DMS153 treated with DMSO at 0.1 percent for 48 hours (cell line): Measurements from ENCODE around the gene RDH13.
"Not testable (repeated sequence)": the region's sequence is repeated elsewhere in the genome, so short reads cannot be mapped to it uniquely, and the experiment has no call there.

Experiments used
- DNase-seq: peaks from one replicate; lab custom pipeline; 2025; ENCODE audit not compliant: unreplicated experiment; lab: John Stamatoyannopoulos, UW

Gene RDH13, protein sequence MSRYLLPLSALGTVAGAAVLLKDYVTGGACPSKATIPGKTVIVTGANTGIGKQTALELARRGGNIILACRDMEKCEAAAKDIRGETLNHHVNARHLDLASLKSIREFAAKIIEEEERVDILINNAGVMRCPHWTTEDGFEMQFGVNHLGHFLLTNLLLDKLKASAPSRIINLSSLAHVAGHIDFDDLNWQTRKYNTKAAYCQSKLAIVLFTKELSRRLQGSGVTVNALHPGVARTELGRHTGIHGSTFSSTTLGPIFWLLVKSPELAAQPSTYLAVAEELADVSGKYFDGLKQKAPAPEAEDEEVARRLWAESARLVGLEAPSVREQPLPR

DNA sequence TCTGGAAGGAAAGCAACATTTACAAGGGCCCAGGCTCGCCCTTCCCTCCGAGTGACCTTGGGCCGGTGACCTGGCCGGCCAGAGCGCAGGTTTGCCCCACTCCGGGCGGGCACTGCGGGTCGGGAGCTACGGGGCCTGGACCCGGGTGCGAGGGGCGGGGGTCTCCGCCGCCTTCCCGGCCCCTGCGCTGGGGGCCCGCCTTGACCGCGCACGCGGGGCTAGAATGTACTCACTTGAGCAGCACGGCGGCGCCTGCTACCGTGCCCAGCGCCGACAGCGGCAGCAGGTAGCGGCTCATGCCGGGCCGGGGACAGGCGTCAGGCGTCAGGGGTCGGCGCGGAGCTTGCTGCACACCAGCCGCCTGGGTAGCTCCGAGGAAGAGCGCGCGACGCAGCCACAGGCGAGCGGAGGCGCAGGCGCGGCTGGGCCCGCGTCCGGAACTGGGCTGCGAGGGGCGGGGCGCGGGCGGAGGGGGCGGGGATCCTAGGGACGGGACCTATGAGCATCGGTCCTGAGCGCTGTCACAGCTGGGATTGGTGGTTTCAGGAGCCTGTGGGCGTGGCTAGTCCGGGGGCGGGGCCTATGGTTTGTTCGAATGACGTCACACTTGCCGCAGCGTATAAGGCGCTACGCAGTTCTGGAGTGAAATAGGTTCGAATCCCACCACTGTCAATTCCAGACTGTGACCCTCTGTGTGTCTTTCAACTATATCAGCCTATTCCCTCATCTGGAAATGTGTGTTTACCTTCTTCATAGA is at the start of gene RDH13:
Gene RDH13, minus strand, starts transcription at position 414 of the 757 bp plus-strand sequence. Its CDS starts 116 bp downstream, at position 298.
- peak; percentile 88 for DNase-seq

DNA sequence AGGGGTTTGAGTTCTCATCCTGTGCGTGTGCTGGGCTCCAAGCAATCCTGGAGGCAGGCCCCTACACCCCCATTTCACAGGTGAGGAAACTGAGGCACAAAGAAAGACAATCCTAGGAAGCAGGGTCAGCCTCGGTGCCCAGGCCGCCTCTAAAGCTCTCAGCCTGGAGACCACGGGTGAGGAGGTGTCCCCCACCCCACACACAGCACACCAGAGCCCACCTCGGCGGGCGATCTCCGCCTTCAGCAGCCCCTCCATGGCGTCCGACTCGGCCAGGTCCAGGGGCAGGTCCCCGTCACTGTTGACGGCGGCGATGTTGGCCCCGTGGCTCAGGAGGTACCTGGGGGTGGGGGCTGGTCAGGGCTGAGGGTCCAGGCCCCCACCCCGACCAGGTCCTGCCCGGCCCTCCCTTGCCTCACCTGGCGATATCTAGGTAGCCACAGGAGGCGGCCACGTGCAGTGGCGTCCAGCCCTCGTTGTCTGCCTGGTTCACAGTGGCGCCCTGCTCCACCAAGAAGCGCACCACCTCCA is 49.4 kb upstream of the RDH13 start:
- no peak for DNase-seq

DNA sequence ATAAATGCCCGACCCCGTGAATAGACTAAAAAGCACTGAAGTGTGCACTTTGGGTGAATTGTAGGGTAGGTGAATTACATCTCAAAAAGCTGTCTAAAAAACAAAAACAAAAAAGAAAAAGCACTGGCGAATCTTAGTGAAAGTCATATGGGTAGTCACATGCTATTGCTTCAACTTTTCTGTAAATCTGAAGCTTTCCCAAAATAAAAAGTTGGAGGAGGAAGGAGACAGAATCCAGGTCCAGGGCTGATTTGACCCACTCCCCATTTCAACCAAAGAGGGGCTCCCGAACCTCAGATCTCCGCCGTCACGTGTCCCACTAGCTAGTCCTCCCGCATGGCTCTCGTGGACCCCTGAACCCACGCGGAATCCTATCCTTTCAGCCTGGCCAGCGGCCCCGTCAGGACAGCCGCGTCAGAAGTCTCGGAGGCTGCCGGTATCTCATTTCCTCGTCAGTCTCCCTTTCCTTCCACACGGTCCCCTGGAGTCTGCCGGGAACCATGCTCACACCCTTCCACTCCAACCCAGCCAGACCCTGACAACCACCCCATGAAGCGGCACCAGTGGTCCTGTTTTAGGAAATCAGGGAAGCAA is 48.4 kb upstream of the RDH13 start:
- no peak for DNase-seq

DNA sequence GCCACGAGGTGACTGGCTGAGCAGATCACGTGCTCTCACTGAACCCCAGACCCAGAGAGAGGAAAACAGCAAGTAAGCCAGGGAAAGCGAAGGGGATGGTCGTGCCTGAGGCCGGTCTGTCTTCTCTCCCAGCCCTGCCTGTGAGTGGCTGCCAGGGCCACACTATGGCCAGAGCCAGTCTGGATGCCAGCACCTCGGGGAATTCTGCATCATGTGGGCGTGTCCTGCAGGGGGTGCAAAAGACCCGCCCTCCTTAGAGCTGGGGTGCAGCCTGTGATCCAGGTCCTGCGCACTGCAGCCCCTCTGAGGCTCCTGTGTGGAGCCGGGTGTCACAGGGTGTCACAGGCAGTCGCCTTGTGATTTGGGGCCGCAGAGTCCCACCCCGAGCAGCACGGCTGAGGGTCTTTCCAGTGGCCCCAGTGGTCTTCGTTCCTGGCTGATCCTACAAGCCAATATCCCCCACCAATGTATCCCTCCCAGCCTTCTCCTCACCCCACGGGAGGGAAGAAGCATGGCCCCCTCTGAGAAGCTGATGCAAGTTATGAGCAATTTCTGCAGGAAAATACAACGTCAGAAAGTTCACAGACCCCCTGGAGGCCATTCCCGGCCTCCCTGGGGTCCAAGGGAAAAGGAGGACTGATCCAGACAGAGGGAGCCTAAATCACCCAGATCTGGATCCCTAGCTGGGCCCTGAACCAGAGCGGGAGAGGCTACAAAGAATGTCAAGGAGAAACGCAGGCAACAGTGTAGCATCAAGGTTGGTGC is 46.8 kb upstream of the RDH13 start:
- DNase-seq = no peak

DNA sequence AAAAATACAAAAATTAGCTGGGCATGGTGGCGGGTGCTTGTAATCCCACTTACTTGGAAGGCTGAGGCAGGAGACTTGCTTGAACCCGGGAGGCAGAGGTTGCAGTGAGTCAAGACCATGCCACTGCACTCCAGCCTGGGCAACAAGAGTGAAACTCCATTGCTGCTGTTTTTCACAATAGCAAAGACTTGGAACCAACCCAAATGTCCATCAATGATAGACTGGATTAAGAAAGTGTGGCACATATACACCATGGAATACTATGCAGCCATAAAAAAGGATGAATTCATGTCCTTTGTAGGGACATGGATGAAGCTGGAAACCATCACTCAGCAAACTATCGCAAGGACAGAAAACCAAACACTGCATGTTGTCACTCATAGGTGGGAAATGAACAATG is 44.3 kb upstream of the RDH13 start:
- not testable (repeated sequence) for DNase-seq

DNA sequence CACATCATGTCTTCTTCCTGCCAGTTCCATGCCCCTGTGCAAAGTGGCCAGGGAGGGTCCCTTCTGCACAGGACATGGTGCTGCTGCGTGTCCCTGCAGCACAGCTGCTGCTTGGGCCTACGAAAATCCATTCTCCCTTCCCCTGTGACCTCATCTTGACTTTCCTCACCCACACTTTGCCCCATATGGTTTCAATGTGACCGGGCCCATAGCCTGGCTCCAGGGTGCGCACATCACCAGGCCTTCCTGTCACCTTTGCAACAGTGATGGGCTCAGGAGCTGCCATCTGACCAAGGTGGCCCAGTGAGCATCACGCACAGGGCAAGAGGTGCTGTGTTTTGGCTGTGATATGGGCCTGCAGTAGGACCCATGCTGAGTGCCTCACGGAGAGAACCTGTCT is 43.6 kb upstream of the RDH13 start:
- DNase-seq = no peak

DNA sequence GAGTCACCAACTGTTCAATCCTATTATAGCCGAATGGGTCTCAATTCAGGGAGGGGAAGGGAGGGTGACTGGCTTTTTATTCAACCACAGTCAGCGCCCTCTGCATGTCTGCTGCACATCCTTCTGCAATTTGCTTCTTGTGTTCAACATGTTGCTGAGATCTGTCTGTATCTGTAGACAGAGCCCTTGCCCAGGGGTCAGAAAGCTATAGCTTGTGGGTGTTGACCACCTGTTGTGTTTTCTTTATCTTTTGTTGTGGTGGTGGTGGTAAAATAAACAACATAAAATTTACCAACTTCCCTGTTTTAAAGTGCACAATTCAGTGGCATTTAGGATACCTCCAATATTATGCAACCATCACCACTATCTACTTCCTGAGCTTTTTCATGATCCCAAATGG is 42.3 kb upstream of the RDH13 start:
- DNase-seq = no peak

DNA sequence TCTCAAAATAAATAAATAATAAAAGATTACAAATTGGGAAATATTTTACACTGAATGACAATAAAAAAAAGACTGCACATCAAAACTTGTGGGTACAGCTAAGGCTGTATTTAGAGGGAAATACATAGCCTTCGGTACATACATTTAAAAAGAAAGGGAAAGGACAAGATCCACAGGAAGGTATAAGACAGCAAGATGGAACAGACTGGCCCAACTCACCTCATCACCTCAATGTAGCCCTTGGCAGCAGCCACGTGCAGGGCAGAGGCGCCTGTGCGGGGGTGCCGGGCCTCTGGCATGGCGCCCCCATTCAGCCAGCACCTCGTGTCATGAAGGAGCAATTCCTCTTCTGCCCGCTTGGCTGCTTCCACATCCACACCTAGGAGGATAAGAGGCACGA is 40.2 kb upstream of the RDH13 start:
- no peak for DNase-seq

DNA sequence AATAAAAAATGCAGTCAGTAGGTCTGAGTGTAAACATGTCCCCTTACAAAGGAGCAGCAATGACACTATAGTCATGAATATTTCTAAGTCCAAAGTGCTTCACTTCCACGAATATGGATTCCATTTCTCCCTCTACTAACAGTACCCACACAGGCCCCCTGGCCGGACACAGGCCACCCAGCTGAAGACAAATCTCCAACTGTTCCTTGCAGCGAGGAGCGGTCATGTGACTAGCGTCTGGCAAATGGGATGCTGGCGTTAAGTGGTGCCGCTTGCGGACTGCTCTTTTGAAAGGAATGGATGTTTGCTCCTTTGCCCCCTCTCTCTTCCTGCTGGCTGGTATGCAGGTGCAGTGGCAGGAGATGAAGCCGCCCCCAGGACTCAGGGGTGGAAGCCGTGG is 38.3 kb upstream of the RDH13 start:
- DNase-seq = no peak

DNA sequence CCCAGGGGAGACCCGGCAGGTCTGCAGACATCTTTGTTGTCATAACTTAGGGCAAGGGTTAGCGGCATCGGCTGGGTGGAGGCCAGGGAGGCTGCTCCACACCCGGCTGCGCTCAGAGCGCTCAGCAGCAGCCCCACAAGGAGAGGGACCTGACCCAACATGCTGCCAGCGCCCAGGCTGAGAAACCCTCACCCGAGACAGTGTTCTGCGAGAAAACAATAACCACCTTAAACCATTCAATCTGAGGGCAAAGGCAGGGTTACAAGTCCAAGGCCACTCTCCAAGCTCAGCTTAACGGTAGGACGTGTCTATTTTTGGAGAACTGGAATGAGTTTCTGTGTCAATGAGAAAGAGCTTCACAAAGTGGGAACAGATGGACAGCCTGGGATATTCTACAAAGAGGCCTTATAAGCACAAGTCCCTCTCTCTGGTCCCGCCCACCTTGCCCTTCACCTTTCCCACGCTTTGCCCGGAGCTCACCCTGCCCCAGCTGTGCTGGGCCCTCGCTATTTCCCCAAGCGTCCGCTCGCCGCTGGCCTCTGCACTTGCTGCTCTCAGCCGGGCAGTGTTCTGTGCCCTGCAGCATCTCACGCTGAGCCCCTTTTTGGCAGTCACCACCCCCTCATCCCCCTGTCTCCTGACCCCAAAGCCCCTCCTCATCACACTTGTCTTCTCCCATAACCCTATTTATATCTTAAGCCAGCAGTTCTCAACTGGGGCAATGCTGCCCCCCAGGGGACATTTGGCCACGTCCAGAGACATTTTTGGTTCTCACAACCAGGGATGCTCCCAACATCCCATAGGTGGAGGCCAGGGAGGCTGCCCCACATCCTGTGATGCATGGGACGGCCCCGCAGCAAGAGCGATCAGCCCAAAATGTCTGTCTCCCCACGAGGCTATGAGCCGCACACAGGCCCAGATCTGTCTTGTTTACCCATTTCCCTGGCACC is 36.9 kb upstream of the RDH13 start:
- no peak for DNase-seq

DNA sequence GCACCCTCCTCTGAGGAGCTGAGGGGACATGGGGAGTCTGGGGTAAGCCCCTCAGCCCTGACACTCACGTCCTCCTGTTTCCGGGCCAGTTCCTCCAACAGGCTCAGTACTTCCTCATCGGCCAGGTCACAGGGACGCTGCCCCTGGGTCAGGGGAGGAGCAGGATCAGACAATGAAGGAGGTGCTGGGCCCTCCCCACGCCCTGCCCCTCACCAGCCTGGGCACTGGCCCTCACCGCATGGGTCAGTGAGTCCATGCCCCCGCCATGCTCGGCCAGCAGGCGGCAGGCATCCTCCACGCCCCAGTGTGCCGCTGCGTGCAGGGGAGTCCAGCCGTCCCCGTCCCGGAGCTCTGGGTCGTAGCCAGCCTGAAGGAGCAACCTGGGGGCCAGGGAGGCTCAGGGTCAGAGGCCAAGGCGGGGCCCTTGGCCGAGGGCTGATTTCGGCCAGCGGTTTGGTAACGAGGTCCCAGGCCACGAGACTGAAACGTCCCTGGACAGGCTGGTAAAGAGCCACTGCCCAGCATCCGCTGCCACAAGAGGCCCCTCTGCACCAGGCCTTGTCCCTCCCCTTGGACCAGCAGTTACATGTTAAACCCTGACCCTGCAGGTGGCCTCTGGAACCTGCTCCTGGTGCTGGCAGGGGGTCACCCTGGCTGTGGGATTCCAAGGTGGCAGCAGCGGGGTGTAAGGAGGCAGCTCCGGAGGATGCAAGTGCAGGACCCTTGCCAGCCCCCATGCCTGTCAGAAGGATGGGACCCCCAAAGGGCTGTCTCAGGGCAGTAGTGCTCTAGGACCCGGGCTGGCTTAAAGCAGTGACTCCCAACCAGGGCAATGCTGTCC is 36.0 kb upstream of the RDH13 start:
- no peak for DNase-seq

DNA sequence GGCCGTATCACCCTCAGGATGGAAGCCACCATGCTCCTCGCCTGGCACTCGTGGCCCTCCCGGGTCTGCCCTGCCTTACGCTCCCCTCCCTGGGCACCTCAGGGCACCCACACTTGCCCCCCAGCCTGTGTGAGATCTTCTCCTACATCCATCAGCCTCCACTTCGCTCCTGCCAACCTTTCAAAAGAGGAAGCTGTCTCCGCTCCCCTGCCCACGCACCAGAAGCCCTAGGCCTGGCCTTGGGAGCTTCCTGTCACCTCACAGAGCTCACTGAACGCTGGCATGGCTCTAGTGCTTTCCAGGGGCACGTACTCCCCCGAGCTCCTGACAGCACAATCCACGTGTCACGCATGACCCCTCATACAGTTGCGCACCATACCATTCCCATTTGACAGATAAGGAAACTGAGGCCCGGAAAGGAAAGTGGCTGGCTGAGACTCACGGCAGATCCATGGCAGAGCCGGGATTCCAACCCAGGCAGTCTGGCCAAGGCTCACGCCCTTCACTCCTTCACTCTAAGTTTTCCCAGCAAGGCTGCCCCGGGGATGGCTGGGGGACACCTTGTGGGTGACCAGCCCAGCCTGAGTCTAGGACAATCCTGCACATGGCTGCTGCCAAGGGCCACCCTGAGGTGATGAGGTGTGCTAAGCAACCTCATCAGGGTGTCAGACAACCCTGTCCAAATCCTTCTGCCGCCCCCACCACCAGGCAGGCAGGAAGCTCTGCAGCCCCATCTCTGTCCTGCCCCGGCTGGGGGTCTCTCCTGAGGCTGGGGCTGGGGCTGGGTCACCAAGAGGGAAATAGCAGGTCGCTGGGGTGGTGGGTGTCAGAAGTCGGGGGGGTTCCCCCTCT is 35.1 kb upstream of the RDH13 start:
- no peak for DNase-seq

DNA sequence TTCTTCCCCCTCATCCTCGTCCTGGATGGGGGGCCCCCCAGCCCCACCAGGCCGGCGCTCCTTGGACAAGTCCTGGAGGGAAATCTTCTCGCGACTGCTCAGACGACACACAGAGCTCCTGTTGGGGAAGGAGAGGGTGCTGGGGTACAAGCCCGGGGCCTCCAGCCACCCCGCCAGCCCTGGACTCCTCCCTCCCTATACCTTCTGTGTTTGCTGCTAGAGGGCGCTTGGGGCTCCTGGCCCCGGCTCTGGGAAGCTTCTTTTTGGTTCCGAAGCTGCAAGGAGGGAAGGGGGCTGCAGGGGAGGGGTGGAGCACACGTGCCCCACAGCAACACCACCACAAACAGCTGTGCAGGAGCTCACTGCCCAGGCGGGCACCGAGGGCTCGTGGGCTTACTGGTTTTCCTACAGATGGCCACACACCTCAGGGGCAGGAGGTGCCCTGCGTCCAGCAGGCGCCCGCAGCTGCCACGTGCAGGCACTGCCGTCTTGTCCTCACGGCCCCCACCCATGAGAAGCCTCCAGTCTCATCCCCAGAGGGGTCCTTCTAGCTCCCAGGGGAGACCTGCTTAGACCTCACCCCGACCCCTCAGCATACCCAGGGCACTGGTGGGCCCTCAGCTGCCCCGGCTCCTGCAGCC is 33.2 kb upstream of the RDH13 start:
- no peak for DNase-seq

DNA sequence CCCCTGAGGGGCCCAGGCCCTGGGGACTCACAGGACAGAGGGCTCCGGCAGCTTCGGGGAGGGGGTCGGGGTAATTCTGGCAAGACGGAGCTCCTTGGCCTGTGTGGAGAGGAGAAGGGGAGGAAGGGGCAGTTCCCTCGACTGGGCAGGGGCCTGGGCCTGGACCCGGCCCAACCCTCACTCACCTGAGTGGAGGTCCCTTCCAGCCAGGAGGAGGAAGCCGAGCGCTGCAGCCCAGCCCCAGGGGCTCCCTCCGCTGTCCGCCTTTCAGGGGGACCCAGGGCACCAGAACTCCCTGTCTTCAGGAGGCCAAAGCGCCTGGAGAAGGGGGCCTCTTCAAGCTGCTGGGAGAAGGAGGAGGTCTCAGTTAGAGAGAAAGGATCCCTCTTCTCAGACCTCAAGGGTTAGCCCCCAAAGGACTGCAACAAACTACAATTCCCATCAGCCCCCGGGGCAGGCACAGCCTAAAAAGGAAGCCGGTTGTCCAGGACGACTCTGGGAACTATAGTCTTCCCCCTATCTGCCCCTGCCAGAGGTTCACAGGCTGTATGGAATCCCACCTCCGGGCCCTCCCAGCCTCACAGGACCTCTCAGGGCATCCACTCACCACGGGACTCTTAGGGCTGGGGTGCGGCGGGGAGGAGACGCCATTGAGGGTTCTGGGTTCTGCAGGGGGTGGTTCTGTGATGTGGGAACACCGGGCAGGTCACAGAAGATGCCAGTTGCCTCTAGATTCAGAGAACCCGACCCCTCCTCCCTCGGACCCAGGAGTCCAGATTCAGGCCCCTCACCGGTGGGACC is 32.5 kb upstream of the RDH13 start:
- DNase-seq = no peak

DNA sequence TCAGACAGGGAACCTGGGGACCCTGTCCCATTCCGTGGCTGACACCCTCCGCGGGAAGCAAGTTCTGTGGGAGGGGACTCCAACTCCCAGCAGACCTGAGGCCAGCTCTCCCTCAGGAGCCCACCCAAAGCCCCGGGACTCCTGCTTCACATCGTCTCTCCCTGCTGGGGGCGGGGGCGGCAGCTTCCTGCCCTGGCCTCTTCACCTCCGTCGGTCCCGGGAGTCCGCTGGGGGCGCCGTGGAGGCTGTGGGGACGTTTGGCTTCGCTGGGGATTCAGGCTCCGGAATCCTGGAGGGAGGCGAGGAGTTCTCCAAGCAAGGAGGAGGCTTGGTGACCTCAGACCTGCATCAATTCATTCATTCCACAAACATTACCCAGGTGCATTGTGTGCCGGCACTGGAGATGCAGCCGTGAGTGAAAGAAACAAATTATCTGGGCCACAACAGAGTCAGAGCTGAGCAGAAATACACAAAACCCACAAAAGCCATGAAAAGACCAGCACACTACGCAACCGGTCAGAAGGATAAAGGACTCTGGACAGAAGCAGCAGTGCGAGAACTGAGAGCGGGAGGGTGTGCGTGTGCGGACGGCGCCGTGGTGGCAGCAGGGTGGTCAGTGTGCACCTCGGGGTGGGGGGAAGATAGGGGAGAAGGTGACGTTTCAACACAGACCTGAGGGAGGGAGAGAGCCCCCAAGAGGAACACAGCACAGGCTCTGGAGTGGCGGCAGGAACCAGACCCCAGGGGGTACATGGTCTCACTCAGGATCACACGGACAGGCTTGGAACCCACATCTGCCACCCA is 31.7 kb upstream of the RDH13 start:
- DNase-seq = no peak
